Activated CD4-positive, alpha-beta T cell treated with anti-CD3 and anti-CD28 coated beads for 1 hour (primary cell): ENCODE measurements around the gene ZDHHC17.
"Not testable (repeated sequence)": the region's sequence is repeated elsewhere in the genome, so short reads cannot be mapped to it uniquely, and the experiment has no call there.

ENCODE experiments used
- DNase-seq: peaks from one replicate; pipeline ENCODE4 v3.0.0-alpha.2; 2020

ZDHHC17 gene

DNA sequence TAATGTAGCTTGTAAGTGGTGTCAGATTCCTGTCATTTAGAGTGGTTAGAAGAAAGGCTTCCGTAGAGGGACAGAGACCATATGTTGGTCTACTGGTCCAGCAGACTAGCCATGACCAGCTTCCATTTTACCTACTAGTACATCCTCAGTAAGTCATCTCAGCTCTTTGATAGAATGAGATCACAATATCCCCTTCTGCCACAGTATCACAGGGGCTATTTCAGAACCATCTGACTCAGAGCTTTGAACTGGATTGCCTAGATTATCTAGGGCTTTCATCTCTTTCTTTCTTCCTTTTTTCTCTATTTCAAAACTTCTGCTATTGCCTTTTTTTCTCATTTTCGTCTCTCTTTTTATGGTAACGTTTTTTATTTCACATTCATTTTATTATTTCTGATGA lies 4.7 kb downstream of the ZDHHC17 start:
- no peak for DNase-seq

DNA sequence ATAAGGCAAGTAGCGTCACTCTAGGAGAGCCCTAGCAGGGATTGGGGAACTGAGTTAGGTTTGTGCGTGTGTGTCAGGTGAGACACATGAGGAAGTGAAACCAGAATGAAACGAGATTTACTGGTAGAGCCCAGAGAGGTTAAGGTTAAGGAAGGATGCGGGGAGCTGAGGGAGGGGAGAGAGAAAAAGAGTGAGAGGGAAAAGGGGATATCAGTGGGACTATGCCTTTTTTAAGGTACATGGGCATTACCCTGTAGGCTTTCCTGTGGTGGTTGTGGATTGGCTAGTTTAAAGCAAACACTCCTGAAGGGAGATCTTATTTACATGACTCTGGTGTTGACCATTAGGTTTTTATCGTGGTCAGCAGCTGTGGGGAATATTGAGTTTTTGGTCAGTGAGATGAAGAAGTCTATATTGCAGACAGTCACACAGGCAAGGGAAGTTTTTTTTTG lies 13.9 kb downstream of the ZDHHC17 start:
- DNase-seq = no peak

DNA sequence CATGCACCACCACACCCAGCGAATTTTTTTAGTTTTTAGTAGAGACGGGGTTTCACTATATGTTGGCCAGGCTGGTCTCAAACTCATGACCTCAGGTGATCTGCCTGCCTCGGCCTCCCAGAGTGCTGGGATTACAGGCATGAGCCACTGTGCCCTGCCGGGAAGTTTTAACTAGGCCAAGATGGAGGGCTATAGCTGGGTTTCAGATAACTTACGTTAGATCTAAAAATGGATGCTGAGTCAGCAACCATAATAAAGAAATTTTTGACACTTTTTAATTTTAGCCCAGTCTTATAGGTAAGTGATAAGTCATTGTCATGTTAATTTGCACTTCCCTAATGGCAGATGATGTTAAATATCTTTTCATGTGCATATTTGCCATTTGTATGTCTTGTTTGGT lies 14.4 kb downstream of the ZDHHC17 start:
- no peak for DNase-seq

DNA sequence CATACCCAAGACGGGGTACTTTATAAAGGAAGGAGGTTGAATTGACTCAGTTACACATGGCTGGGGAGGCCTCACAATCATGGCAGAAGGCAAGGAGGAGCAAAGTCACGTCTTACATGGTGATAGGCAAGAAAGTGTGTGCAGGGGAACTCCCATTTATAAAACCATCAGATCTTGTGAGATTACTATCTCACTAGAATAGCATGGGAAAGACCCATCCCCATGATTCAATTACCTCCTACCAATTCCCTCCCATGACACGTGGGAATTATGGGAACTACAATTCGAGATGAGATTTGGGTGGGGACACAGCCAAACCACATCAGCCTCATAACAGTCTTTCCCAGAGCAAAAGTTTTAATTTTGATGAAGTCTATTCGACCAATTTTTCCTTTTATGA lies 15.4 kb downstream of the ZDHHC17 start:
- not testable (repeated sequence) for DNase-seq

DNA sequence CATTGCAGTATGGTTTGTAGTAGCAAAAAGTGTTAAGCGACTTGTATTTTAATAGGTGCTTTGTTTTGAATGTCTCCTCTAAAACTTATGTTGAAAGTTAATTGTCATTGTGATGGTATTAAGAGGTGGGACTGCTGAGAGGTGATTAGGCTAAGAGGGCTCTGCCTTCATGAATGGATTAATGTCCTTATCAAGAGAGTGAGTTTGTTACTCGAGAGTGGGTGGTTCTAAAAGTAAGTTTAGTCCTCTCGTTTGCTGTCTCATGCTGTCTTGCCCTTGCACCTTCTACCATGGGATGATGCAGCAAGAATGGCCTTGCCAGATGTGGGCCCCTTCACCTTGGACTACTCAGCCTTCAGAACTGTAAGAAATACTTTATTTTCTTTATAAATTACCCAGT lies 17.4 kb downstream of the ZDHHC17 start:
- DNase-seq = no peak

DNA sequence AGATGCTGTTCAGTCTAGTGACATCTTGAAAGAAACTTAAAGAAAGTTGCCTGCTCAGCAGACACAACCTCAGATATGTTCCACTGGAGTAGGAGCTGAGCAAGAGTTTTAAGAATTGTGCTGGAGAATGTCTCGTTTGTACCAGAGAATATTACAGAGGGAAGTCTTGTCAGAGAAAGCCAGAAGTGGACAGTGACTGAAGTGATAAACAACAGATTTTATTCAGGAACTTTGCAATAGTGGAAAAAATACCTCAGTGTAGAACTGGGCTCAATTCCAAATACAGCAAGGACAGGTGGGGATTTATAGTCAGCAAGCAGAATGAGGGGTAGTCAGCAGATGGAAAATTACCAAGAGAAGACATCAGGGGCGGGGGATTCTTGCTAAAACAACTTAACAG lies 18.6 kb downstream of the ZDHHC17 start:
- DNase-seq = no peak

DNA sequence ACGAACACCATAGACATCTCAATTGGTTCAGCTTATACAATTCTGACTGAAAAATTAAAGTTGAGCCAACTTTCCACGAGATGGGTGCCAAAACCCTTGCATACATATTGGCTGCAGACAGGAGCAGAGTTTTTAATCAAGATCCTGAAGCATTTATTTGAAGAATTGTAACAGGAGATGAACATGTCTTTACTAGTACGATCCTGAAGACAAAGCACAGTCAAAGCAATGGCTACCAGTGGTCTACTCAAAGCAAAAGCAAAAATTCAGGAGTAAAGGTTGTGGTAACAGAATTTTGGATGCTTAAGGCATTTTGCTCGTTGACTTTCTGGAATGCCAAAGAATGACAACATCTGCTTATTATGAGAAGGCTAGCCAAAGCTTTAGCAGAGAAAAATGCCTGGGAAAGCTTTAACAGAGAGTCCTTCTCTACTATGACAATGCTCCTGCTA lies 20.7 kb downstream of the ZDHHC17 start:
- DNase-seq = no peak

DNA sequence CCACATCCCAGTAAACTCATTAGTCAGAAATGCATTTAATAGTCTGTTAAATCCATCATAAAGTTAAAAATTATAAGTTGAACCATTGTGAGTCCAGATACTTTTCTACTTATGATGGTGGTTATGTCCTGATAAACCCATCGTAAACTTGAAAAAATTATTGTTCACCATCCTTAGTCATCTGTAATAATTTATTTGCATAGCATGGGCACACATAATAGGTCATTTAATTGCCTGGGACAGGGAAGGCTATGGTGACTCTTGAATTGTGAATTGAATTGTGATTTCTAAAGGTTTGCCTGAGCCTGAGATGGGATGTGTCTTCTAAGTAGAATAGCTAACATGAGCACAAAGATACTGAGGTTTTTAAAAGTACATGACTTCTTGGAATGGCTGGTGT lies 21.5 kb downstream of the ZDHHC17 start:
- DNase-seq = no peak

DNA sequence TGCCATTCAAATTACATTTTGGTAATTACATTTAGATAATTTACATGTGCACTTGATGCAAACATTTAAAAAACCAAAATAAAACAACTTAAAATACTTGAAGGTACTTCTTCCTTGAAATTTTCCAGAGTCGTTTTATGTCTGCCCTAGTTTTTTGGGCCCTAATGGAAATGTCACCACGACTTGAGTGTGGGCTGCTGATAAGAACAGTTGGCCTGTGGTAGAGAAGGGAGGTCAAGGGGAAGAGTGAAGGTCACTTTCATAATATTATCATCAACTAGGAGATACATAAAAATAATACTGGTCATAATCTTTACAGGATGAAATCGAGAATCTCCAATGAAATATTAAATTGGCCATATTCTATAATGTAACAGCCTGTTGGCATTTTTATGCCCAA lies 23.1 kb downstream of the ZDHHC17 start:
- DNase-seq = no peak

DNA sequence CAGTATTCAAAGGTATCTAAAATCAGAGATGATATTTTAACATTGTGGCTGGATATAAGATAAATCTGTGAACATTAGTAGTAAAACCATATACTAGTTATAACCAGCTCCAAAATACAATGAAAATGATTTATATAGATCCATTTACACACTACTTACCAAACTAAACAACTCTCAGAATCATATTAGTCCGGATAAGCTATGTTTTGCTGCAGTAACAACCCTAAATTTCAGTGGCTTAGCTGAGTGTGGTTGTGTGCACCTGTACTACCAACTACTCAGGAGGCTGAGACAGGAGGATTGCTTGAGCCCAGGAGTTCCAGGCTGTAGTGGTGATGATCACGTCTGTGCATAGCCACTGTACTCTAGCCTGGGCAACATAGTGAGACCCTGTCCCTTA lies 23.8 kb downstream of the ZDHHC17 start:
- no peak for DNase-seq

DNA sequence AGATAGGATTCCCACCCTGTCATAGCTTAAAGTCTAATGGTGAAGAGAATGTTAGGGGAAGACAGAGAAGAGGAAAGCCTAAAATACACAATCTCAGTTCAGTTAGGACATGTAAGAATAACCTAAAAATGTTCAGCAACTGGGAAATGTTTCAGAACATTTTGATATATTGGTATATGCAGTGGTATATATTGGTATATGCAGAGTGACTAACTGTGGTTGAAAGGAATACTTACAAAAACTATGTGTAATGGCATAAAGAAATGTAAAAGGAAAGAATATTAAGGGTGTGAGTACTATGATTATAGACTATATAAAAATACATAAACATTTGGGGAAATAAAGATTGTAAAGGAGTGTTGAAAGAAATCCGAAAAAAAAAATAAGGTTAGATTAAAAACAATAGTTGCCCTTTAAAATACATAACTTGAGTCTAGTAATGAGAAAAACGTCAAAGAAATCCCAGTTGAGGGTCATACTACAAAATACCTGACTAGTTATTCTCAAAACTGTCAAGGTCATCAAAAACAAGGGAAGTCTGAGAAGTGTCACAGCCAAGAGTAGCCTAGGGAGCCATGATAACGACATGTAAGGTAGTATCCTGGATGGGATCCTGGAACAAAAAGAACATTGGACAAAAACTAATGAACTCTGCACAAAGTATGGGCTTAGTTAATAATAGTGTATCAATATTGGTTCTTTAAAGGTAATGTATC lies 25.6 kb downstream of the ZDHHC17 start:
- DNase-seq = no peak

DNA sequence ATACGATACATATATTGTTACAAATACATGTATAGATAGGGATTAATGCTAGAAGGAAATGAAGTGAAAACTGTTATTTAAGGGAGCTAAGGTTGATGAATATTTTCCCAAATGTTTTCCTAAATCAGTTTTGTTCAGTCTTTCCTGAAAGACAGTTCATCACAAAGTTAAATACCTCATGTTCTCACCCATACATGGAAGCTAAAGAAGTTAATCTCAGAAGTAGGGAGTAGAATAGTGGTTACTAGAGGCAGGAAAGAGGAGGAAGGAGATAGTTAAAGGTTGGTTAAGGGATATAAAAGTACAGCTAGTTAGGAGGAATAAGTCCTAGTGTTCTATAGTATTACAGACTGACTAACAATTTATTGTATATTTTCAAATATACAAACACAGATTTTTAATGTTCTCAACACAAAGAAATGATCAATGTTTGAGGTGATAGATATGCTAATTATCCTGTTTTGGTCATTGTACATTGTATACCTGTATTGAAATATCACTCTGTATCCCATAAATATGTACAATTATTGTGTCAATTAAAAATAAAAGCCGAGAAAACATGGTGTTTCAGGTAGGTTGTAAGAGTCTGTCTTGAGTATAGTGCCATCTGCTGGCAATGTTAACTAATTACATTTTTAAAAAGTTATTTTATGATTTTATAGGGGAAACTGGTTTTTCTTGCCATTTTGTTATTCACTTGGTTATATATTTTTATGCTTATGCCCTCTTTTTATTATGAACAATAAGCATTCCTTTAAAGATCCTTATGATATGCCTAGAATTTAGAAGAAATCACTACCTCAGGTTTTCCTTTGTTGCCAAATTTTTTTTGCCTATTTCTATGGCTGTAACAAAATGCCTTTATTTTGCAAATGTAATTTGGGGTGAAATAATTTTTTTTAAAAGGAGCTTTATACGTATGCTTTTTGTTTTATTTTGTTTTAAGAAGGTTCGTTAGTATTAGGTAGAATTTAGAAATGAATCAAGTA lies 26.9 kb downstream of the ZDHHC17 start:
- no peak for DNase-seq

DNA sequence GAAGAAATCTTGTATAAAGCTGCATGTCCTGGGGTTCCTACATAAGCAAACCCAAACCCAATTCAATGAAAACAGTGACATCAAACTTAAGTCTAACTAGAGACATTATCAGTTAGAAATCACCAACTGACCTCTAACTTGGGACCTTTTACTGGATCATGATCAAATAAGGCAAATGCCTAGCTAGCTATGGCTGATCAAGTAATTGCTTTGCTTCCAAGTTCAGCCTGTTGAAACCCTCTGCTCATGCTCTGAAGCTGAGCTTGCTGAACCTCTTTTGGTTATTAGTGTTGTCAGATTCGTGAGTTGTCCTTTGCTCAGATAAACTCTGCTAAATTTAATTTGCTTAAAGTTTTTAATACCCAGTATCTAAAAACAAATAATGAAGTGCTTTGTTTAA lies 28.9 kb downstream of the ZDHHC17 start:
- no peak for DNase-seq

DNA sequence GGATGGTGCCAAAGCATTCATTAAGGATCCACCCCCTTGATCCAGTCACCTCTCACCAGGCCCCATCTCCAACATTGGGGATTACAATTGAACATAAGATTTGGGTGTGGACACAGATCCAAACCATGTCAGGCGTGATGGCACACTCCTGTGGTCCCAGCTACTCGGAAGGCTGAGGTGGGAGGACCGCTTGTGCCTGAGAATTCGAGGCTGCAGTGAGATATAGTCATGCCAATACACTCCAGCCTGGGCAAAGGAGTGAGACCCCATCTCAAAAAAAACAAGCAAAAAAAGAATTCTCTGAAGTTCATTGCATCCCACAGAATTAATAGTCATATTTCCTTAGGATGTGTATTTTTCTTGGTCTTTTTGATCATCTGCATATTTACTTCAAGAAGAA lies 34.9 kb downstream of the ZDHHC17 start:
- no peak for DNase-seq

DNA sequence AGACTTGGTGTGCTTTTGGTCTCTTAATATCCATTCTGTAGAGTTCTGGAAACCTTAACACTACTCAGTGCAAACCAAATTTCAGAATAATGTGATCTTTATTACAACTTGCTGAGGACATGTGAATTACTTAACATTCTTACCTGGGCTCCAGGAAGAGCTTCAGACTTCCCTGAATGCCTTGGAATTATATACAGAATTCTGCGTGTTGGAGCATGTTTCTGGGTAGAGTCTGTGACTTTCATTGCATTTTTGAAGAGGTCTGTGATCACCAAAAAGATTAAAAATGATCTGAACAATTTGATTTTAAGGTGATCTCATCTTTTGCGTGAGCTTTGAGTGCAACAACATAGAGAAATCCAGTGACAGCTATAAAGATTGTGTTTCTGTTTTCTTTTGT lies 35.4 kb downstream of the ZDHHC17 start:
- no peak for DNase-seq

DNA sequence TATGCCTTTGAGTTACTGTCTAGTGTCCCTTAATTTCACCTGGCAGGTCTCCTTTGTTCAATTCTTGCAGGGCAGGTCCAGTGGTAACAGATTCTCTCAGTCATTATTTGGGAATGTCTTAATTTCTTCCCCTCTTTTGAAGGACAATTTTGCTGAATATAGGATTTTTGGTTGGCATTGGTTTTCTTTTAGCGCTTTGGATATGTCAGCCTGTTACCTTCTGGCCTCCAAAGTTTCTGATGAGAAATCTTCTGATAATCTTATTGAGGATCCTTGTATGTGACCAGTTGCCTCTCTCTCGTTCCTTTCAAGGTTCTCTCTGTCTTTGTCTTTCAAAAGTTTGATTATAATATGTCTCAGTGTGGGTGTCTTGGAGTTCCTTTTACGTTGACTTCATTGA lies 38.1 kb downstream of the ZDHHC17 start:
- no peak for DNase-seq

DNA sequence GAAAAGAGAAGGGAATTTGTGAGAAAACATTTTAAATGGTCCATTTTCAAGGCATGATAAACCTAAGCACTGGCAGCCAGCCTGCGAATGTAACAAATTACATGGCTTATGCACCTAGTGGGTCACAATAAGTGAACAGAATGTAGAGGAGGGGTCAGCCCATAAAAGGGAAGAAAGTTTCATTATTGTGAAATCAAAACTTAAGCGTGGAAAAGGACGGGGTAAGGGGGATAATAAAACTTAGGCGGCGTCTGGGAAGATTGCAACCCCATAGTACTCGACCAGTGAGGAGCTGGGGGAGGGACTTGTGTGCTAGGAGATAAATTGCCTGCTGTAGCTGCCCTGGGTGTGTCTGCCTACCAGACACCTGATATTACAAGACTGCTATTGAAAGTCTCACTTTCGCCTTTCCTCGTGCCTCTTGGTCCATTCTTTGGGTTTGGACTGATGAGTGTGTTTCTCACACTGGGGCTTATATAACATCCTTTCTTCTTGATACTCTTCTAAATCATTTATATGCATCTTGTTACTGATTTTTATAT lies 40.6 kb downstream of the ZDHHC17 start:
- no peak for DNase-seq

DNA sequence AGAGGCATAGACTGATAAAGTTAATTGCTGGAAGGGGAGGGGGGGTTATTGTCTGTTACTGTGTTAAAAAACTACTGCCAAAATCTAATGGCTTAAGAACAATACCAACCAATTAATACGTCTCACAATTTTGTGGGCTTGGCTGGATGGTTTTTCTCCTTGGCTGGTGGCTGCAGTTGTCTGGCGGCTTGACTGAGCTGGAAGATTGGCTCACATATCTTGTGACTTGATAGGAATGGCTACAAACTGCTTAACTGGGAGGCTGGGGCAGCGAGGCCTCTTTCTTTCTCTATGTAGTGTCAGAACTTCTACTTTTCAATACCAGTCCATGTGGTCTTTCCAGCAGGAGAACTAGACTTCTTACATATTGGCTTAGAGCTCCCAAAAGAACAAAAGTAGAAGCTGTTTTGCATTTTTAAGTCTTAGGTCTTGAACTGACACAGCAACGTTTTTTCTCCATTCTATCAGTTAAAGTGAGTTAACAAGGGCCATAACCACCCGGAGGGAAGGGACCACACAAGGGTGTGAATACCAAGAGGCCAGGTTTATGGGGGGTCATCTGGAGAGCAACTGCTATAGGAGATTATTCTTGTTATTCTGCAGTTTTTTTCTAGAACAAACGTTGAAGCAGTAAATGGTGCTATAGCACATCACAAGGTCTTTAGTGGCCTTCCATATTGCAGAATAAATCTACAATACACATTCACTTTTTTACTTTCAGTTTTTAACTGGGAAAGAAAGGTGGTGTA lies 46.9 kb downstream of the ZDHHC17 start:
- no peak for DNase-seq

DNA sequence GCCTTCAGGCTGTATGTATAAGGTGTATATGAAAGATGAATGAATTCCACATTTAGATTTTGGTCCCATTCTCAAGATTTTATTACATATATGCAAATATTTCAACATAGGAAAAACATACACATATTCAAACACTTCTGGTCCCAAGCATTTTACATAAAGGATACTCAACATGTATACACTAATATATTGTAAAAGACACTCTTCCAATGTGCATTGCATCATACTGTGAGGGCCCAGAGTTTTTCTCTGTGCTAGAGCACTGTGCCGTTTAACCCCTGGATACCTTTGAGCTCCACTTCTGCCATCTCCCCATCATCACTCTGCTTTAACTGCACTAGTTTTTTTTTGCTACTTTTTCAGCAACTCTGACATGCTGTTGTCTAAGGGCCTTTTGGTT lies 48.1 kb downstream of the ZDHHC17 start:
- DNase-seq = no peak

DNA sequence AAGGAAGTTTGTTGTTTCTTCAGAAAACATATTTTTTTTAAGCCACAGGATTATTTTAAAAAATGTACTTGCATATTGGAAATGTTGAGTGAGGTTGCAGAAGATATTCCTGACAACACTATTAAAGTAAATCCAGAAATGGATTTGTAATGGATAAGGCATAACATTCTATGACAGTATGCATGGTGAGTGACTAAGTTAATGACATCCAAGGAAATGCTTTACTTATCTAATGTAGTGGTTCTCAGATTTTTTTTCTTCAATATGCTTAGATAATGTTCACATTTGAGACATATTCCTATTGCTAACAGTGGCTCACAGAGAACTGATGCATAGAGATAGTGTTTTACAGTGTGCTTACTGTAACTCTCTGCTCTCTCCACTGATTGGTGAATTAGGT lies 49.4 kb downstream of the ZDHHC17 start:
- no peak for DNase-seq

DNA sequence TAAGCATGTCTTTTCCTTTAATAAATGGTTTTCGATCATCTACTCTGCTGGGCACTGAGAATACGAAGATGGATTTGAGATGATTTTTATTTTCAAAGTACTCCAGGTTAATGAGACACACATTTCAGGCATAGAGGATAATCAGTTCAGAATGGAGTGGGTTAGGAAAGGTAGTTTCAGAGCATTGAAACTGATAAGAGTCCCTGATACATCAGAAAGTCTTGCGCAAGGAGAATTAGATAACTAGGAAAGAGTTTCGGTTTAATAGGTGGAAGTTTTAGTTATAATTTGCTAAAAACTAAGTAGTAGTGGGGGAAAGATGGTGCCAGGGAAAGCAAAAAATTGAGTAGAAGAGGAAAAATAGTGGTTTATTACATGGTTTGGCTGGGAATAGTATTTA lies 50.1 kb downstream of the ZDHHC17 start:
- no peak for DNase-seq

DNA sequence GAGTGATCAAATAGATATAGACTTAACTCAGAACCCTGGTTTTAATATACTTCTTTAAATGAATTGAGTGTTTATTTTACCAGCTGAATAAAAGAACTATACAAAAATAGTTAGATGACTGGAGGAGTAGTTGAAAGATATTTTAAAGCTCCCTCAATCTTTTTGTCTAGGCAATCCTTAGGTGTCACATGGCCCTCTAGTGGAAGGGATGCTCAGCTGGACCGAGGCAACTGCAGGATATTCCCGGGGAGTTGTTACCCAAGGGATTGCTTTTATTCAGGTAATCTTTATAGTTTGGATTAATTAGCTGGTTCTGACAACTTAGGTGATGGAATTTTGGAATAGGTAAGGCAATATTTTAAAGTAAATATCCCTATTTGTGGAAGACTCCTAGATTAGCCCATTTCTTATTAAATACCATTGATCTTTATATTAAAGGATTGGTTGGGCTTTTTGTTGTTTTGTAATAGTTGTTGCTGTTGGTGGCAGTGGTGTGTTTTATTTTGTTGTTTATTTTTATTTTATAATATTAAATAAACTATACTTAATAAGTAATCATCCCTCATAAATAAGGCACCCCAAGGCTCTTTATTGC lies 57.1 kb downstream of the ZDHHC17 start:
- no peak for DNase-seq

DNA sequence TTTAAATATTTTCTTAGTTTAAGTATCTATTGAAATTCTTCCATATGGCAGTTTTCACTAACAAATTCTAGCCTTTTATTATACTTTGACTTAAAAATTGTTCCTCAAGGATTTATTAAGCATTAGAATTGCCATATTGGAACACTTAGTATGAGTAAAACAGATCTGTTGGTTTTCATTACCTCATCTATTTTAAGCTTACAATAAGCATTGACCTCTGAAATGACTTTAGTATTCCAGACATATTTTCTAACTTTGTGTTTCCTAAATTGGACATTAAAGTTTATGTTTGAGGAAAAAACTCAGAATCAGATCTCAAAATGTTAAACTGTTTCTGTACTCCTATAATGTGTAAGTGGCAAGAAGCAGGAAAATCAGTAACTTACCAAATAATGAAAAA lies 66.5 kb downstream of the ZDHHC17 start:
- DNase-seq = no peak
